Astrocyte of the cerebellum (primary cell): Measurements from ENCODE around the gene ANKRD62.

ENCODE experiments used
- DNase-seq: peaks from one replicate; pipeline ENCODE4 v3.0.0-alpha.2; 2011; ENCODE audit warnings: low read depth
- H3K4me3 ChIP-seq: 2 replicates; pipeline ENCODE4 v1.5.1; 2011; ENCODE audit warnings: mild to moderate bottlenecking, low read depth, low read length, moderate library complexity
- CTCF ChIP-seq: IDR thresholded peaks from 2 replicates; pipeline ENCODE4 v1.5.1; 2012; ENCODE audit warnings: low read length, low read depth, moderate library complexity, mild to moderate bottlenecking; ENCODE audit errors: missing control alignments
- in situ Hi-C: cut with HindIII; loops from 2 replicates; pipeline ENCODE4 v1.10.0; 2017; ENCODE audit warnings: low sequenced_read_pairs

Gene ANKRD62

GRCh38 chr18:12059334-12060181 is 34.1 kb upstream of the ANKRD62 start:
- TF ChIP-seq CTCF: no peak
- H3K4me3 ChIP-seq: no peak overlapping the region

GRCh38 chr18:12060182-12060870 is 33.3 kb upstream of the ANKRD62 start:
- in situ Hi-C loops: no loop called here
- TF ChIP-seq CTCF: no peak
- H3K4me3 ChIP-seq: no peak overlapping the region
- no peak for DNase-seq

More at GRCh38 chr18:12059334-12060181, 34.1 kb upstream of the ANKRD62 start:
- in situ Hi-C loops: no loop called here
- no peak for DNase-seq

GRCh38 chr18:12061685-12062084 is 32.0 kb upstream of the ANKRD62 start:
- no peak for DNase-seq
- no peak overlapping the region for H3K4me3 ChIP-seq
- no peak for TF ChIP-seq CTCF
- in situ Hi-C loops: no loop called here

GRCh38 chr18:12062974-12063373 is 30.7 kb upstream of the ANKRD62 start:
- DNase-seq: no peak
- no peak for TF ChIP-seq CTCF
- in situ Hi-C loops: no loop called here
- no peak overlapping the region for H3K4me3 ChIP-seq

GRCh38 chr18:12064086-12064763 is 29.4 kb upstream of the ANKRD62 start:
- TF ChIP-seq CTCF: no peak
- no peak overlapping the region for H3K4me3 ChIP-seq
- DNase-seq: no peak
- in situ Hi-C loops: no loop called here

GRCh38 chr18:12065397-12065796 is 28.2 kb upstream of the ANKRD62 start:
- no peak for TF ChIP-seq CTCF
- H3K4me3 ChIP-seq: no peak overlapping the region
- in situ Hi-C loops: no loop called here
- DNase-seq: no peak
